ENCODE measurements around the gene C2CD4C.

- TF ChIP-seq, protein P1, sequence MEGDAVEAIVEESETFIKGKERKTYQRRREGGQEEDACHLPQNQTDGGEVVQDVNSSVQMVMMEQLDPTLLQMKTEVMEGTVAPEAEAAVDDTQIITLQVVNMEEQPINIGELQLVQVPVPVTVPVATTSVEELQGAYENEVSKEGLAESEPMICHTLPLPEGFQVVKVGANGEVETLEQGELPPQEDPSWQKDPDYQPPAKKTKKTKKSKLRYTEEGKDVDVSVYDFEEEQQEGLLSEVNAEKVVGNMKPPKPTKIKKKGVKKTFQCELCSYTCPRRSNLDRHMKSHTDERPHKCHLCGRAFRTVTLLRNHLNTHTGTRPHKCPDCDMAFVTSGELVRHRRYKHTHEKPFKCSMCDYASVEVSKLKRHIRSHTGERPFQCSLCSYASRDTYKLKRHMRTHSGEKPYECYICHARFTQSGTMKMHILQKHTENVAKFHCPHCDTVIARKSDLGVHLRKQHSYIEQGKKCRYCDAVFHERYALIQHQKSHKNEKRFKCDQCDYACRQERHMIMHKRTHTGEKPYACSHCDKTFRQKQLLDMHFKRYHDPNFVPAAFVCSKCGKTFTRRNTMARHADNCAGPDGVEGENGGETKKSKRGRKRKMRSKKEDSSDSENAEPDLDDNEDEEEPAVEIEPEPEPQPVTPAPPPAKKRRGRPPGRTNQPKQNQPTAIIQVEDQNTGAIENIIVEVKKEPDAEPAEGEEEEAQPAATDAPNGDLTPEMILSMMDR (IDR thresholded peaks at IDR 0.05): no peak
- no peak for TF ChIP-seq POLR2A (IDR thresholded peaks at IDR 0.05)
Measured at GRCh38 chr19:387777-388176, 21.2 kb downstream of the C2CD4C start.

All from uterus (tissue), 2 donors.